HL-60 (cell line): Measurements from ENCODE around the gene TEX52.

ENCODE experiments used
- CTCF ChIP-seq: IDR thresholded peaks from one replicate; pipeline ENCODE4 v1.5.1; 2011; ENCODE audit warnings: low read length, control low read depth, inconsistent platforms; ENCODE audit not compliant: insufficient read depth
- GABPA ChIP-seq: IDR thresholded peaks from 2 replicates; pipeline ENCODE4 v1.6.1; 2012; ENCODE audit warnings: low read depth
- POLR2AphosphoS5 ChIP-seq: IDR thresholded peaks from 2 replicates; pipeline ENCODE4 v1.6.1; 2012; ENCODE audit warnings: low read depth
- SPI1 ChIP-seq: IDR thresholded peaks from 2 replicates; pipeline ENCODE4 v1.6.1; 2012; ENCODE audit warnings: low read depth, mild to moderate bottlenecking, borderline replicate concordance
- TF ChIP-seq, protein P1 (sequence below): IDR thresholded peaks from 2 replicates; pipeline ENCODE4 v1.6.1; 2012; ENCODE audit warnings: low read depth; ENCODE audit not compliant: insufficient replicate concordance

- TF ChIP-seq CTCF (no peak), POLR2AphosphoS5 (no peak), GABPA (no peak), SPI1 (no peak)
- TF ChIP-seq, protein P1, sequence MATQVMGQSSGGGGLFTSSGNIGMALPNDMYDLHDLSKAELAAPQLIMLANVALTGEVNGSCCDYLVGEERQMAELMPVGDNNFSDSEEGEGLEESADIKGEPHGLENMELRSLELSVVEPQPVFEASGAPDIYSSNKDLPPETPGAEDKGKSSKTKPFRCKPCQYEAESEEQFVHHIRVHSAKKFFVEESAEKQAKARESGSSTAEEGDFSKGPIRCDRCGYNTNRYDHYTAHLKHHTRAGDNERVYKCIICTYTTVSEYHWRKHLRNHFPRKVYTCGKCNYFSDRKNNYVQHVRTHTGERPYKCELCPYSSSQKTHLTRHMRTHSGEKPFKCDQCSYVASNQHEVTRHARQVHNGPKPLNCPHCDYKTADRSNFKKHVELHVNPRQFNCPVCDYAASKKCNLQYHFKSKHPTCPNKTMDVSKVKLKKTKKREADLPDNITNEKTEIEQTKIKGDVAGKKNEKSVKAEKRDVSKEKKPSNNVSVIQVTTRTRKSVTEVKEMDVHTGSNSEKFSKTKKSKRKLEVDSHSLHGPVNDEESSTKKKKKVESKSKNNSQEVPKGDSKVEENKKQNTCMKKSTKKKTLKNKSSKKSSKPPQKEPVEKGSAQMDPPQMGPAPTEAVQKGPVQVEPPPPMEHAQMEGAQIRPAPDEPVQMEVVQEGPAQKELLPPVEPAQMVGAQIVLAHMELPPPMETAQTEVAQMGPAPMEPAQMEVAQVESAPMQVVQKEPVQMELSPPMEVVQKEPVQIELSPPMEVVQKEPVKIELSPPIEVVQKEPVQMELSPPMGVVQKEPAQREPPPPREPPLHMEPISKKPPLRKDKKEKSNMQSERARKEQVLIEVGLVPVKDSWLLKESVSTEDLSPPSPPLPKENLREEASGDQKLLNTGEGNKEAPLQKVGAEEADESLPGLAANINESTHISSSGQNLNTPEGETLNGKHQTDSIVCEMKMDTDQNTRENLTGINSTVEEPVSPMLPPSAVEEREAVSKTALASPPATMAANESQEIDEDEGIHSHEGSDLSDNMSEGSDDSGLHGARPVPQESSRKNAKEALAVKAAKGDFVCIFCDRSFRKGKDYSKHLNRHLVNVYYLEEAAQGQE: no peak
Observed at GRCh38 chr12:2862876-2863275, 6.0 kb upstream of the TEX52 start.
